Non-pigmented ciliary epithelial cell (primary cell): ENCODE data around the gene NR6A1.

ENCODE experiments used
- DNase-seq: peaks from one replicate; pipeline ENCODE4 v3.0.0-alpha.2; 2010; ENCODE audit warnings: low read depth

Gene NR6A1

DNA sequence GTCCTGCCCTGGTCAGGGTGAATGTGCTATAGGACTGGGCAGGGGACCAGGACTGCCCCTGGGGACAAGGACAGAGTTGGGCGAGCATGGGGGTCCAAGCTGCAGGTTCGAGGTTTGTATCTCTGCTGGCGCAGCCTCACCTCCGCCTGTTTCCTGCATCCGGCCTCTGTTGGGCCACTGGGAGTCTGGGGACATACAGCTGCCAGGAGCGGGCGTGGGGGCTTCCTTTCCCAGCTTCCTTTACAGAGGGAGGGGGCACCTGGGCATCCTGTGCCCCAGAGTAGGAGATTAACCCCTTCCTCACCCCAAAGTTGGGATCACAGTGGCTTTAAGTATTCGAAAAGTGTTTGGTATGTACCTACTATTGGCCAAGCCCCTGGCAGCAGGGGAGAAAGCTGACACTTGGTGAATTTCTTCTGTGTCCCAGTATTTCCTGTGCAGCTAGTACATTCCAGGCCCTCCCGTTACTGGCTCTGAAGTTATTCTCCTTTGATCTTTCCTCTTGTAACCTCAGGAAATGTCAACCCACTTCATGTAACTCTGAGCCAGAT, 24.8 kb upstream of the NR6A1 start:
- no peak for DNase-seq

DNA sequence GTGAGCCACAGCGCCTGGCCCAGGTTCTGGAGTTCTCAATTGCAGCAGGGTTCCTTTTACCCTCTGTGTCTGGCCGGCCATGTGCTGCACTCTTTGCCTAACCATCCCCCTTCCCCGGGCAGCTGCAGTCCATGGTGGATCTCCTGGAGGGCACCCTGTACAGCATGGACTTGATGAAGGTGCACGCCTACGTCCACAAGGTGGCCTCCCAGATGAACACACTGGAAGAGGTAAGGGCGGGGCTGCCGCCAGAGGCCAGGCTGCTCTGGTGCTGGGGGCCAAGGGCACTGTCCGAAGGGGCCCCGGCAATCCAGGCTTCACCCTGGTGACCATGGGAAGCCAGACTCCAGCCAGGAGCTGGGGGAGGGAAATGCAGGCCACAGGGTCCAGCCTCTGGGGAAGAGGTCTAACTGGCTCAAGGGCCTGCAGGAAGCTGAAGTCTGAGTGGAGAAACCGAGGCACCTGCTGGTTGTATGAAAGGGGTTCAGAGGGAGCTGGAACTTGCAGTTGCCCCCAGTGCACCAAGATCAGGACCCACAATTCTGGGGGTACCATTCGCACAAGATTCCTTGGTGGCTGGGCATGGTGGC, 23.9 kb upstream of the NR6A1 start:
- DNase-seq: no peak

DNA sequence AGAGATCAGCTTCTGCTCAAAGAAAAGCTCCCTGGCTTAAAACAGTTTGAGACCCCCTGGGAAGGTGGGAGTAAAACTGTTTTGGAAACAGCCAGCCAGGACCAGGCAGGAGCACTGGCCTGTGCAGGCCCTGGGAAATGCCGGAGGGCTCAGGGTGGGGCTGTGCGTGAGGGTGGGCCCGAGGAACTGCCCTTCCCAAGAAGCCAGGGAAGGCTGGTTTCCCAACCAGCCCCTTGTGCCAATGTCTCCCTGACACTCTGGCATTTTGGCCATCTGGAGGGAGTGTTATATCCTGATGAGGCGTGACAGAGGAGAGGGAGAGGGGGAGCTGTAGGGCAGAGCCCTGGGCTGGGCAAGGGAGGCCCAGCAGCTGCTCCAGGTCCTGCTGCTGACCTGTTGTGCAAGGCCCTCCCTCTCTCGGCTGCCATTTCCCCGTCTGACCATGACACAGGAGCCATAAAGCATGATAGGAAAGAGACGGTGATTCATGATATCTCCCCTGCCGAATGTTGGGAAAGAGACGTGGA, 22.0 kb upstream of the NR6A1 start:
- DNase-seq: no peak

DNA sequence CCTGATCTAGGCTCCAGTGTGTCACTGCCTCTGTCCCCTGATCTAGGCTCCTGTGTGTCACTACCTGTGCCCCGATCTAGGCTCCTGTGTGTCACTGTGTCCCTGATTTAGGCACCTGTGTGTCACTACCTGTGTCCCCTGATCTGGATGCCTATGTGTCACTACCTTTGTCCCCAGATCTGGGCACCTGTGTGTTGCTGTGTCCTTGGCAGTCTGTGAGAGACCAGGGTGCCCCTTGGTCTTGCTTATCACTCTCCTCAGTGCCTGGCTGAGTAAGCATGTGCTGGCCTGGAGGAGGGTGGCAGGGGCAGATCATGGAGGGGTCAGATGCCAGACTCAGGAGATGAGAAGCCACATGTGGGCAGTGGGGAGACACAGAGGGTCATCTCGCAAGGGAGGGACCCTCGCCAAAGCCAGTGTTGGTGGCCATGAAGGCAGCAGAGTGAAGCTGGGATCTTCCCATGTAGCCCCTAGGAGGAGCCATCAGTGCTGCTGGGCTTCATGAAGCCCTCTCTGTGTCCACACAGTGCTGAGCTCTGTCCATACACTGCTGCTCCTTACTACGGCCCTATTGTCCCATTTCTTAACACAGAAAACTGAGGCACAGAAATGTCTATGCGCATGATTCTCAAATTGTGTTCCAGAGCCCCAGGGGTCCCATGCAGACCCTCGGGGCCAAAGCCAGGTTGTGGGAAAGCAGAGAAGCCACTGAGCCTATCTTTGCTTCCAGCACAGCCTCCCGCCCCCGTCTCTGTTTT, 21.3 kb upstream of the NR6A1 start:
- DNase-seq: no peak

DNA sequence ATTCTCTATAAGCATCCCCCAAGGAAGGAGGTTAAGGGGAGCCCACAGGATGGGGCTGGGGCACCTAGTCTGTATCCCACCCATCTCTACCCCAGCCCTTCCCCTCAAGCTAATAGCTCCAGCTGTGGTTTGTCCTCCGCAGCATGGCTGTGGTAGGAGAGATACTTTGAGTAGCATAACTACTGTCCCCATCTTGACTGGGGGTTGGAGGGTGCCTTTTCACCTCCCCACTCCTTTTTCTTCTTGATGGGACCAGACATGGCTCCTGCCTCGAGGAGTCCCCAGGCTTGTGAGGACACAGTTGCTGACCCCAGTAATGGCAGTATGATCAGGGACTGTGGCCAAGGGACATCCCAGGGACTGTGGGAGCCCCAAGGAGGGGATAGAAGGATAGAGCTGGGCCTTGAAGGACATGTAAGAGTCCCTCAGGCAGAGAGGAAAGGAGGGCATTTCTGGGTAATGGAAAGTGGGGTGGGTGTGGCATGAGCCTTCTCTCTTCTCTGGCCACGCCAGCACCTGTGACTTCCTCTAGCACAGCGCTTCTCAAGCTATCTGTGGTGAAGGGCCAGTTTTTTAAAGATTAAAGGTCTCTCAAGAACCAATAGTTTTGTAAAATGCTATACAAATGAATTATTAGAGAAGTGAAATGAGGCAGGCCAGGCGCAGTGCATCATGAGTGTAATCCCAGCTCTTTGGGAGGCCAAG, 19.8 kb upstream of the NR6A1 start:
- DNase-seq: no peak

DNA sequence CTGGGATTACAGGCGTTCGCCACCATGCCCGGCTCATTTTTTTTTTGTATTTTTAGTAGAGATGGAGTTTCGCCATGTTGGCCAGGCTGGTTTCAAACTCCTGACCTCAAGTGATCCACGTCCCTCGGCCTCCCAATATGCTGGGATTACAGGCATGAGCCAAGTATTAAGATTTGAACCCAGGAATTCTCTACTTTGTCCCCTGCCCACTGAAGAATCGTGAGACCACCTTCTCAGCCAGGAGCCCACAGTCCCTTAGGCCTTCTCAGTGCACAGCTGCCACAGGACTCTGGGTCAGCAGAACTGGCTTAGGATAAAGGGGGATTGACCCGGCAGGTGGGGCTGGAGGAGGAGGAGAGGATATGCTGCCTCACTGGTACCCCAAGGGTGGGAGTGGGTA, 19.2 kb upstream of the NR6A1 start:
- DNase-seq: no peak

DNA sequence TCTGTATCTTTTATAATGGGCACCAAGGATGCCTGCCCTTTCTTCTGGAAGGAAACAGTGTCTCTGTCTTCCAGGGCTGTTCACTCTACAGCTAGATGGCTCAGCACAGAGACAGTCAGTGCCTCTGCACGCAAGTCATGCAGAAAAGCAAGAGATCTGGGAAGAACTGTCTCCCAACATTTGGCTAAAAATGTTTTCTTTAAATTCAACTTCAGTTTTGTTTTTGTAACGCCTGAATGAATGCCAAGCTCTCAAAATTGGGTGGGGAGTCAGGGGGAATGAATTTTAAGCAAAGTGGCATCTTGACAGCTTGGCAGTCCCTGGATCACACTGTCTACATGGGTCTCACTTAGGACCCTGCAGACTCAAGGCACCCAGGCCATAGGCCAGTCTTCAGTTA, 18.4 kb upstream of the NR6A1 start:
- no peak for DNase-seq

DNA sequence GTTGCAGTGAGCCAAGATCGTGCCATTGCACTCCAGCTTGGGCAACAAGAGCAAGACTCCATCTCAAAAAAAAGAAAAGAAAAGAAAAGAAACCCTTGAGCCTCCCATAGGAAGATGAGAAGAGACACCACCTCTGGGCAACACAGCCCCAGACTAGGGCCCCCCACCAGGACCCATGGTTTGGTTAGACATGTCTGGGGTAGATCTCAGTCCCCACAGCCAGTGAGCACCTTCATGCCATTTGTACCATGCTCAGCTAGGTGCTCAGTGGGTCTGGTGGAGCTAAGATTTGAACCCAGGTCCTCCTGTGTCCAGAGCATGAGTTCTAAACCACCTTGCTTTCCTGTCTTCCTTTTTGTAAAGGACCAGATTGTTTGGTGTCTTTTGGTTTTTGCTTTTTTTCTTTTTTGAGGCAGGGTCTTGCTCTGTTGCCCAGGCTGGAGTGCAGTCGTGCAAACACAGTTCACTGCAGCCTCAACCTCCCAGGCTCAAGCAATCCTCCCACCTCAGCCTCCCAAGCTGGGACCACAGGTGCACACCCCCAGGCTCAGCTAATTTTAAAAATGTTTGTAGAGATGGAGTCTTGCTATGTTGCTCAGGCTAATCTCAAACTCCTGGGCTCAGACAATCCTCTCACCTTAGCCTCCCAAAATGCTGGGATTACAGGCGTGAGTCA, 17.6 kb upstream of the NR6A1 start:
- DNase-seq: no peak

DNA sequence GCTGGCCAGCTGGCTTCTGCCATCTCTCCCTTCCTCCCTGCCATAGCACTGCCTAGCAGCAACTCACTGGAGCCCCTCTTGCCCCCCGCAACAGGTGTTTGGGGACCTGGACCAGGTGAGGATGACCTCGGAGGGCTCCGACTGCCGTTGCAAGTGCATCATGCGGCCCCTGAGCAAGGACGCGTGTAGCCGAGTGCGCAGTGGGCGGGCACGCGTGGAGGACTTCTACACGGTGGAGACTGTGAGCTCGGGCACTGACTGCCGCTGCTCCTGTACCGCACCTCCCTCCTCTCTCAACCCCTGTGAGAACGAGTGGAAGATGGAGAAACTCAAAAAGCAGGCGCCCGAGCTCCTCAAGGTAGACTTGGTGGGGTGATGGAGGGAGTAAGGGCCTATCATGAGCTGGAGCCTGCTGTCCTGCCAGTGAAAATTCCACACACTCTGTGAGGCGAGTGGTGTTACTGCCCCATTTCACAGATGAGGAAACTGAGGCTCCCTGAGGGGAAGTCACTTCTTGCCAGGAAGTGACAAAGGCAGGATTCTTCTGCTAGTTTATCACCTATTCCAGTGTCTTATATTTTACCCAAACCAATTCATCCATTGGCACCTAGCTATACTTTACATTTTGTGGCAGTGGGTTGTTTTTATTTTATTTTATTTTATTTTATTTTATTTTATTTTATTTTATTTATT, 15.9 kb upstream of the NR6A1 start:
- no peak for DNase-seq

DNA sequence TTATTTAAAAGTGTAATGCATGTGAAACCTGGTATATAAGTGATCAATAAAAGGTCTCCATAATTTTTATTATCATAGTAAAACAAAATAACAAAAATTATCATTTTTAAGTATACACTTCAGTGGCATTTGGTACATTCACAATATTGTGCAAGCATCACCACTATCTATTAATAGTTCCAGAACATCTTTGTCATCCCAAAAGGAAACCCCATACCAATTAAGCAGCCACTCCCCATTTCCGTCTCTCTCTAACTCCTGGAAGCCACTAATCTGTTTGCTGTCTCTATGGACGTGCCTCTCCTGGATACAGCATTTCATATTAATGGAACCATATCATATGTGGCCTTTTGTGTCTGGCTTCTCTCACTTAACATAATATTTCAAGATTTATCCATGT, 13.4 kb upstream of the NR6A1 start:
- DNase-seq: no peak

DNA sequence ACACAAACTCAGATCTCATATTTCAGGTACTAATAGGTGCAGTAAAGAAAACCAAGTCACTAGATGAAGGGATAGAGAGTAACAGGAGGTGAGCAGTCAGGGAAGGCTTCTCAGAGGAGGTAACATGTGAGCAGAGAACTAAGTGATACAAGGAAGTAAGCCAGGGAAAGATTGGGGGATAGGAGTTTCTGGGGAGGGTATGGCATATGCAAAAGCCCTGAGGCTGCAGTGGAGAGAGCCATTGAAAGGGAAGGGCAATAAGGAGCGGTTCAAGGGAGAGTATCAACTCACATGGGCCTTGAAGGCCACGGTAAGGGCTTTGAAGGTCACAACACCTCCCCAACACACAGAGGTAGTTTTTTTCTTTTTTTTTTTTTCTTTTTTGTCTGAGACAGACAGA, 12.7 kb upstream of the NR6A1 start:
- no peak for DNase-seq

DNA sequence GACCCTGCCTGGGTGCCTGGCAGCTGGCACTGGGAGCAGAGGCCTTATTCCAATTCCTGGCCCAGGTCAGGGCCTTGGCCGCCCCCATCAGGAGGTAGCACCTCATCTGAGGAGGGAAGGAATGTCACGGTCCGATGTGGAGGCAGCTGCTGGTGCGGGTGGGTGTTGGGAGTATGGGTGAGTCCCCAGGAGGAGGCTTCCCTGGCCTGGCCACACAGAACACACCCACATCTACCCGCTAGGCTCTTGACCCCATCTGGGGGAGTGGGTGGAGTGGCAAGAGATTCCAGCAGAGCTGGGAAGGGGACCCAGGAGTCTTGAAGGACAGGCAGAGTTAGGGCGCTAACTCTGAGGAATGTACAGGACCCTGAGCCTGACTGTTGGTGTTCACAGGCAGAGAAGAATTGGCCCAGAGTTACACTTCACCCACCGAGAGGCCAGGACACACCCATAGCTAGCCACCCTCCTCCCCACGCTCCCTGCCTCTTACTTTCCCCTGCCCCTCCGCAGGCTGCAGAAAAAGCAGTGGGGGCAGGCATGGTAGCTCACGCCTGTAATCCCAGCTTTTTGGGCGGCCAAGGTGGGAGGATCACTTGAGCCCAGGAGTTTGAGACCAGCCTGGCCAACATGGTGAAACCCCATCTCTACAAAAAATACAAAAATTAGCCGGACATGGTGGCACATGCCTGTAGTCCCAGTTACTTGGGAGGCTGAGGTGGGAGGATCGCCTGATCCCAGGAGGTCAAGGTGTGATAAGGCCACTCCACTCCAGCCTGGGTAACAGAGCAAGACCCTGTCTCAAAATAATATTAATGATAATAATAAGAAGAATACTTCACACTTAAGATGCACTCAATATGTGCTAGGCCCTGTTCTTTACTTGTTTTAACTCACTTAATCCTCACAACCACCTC, 11.8 kb upstream of the NR6A1 start:
- DNase-seq: no peak

DNA sequence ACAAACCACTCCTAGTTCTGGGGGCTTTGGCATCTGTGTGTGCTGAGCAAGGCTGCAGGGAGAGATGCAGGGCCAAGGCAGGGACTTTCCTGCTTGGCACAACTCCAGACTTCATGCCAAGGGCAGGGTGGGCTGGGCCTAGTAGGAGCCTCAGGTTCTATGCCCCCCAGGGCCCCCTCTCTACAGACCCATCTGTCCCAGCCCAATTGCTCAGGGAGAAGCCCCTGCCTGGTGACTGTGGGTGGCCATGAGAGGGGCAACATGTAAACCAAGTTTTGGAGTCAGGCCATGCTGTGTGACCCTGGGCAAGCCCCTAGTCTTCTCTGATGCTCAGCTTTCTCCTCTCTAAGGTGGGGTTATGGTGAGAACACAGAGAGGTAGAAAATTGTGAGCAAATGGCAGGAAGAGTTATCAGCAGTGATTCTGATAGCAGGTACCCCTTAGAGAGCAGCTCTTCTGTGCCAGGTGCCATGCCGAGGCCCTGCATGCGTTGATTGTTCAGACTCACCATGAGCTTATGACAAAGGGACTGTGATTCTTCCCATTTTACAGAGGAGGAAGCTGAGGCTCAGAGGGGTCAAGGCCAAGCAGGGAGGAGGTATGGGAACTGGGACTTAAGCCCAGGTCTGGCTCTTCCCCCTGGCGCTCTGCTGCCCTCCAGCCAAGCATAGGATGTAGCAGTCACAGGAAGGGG, 11.0 kb upstream of the NR6A1 start:
- DNase-seq: no peak

DNA sequence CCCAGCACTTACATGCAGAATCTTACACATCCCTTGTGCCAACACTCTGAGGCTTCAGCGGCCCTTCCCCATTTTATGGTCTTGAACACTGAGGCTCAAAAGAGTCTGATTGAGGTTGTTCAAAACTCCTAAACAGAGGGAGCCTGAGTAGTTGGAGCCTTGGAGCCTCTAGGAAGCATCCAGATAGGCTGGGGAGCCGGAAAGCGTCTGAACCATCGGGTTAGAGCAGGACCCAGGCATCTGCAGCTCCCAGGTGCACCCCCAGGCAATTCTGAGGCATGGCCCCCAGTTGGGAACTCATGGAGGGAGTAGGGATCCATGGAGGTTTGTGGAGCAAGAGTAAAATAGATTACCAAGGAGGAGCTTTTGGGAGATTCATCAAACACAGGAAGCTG, 9.6 kb upstream of the NR6A1 start:
- no peak for DNase-seq

DNA sequence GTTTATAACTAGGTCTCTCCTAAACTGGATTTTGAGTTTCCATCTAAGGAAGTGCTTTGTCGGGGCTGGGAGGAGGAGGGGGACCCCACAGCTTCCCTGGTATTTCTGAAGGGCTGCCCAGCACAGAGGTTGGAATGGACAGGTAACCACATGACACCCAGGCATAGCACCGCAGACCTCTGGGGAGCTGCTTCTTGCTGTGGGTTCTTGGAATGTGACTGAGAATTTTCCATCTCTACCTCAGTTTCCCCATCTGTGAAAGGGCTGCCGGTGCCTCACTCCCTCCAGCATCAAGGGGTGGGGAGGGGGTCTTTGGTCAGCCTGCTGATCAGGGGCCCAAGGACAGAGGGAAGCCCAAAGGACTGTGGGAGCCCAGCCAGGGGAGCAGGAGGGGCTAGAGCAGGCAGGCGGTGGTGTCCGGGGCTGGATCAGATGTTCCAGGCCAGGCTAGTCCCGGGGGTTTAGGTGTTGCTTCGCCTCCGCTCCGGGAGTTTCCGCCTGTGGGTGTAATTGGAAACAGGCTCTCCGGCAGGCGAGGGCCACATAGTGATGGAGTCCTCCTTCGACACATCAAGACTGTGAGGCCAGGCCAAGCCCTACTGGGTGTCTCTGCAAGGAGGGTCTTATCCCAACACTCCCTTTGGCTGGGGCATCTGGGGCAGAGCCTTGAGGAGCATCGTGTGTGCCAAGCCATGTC, 9.1 kb upstream of the NR6A1 start:
- no peak for DNase-seq

DNA sequence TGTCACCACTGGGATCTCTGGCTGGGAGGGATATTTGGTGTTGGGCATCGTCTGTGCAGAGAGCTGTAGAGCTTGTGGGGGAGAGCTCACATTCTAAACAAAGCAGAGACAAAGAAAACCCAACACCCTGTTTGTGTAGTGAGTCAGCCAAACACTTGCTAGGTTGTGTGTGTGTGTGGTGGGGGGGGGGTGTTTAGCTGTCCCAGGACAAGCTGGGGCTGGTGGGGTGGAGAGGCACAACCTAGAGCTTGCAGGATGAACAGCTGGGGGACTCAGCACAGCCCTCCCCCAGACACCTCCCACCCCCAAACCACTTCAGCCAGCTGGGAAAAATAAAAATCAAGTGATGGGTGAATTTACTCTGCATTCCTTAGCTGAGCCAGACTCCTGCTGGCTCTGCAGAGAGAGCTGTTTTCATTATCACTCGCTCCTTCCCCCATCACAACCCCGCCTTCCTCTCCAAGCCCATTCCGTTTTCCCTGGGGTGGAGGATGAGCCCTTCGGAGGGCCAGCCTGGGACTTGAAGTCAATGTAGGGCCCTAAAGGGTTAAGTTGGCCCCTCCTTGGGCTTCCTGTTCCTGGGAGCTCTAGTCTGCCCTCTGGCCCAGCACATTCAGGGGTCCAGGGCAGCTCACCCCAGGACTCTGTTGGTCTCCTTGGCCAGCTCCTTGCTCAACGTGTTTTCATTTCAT, 8.4 kb upstream of the NR6A1 start:
- peak; percentile 87 for DNase-seq

DNA sequence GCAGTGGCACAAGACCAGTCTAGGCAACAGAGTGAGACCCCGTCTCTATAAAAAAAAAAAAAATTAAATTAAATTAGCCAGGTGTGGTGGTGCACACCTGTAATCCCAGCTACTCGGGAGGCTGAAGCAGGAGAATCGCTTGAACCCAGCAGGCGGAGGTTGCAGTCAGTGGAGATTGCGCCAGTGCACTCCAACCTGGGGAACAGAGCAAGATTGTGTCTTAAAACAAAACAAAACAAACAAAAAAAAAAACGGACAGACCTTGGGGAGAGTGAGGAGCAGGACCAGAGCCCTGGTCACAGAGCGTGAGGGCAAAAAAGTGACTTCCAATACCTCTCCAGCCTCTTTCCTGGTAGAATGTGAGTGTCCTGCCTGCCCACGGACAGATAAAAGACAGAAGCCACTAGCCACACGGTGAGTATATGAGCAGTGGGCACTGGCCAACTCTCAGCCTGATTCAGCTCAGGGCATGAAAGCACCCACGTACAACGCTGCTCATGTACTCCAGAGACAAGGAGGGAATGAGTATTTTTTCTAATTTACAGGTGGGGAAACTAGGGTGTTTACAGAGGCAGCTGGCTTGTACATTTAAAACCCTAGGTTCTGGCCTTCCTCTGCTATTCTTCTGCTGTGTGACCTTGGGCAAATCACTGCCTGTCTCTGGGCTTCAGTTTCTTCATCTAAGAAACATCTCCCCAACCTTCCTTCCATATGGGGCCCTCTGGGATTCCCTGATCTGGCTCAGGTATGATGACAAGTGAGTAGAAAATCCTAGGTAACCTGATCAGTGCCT, 7.7 kb upstream of the NR6A1 start:
- no peak for DNase-seq
